GM11168 (cell line): ENCODE results near the gene LMF2.

ENCODE experiments used
- in situ Hi-C: fragments of 300-500 bp; cut with MboI; formaldehyde crosslinking; loops from one replicate; pipeline ENCODE4 v1.12.0; 2022; ENCODE audit warnings: low sequenced_read_pairs; ENCODE audit not compliant: unreplicated experiment

Gene LMF2

GRCh38 chr22:50505776-50506610 lies 1.5 kb downstream of the LMF2 start:
- in situ Hi-C loops = no loop called here

- in situ Hi-C loops = no loop called here
Measured at GRCh38 chr22:50505276-50505775, 2.2 kb downstream of the LMF2 start.

- in situ Hi-C loops = no loop called here
Measured at GRCh38 chr22:50504369-50505211, 2.9 kb downstream of the LMF2 start.

- in situ Hi-C loops = no loop called here
Measured at GRCh38 chr22:50503475-50504145, 3.9 kb downstream of the LMF2 start.

- in situ Hi-C loops = no loop called here
Measured at GRCh38 chr22:50502628-50503474, 4.7 kb downstream of the LMF2 start.

- in situ Hi-C loops = no loop called here
Measured at GRCh38 chr22:50502096-50502495, 5.4 kb downstream of the LMF2 start.

- in situ Hi-C loops = no loop called here
Measured at GRCh38 chr22:50500452-50500851, 7.0 kb downstream of the LMF2 start.

- in situ Hi-C loops = no loop called here
Measured at GRCh38 chr22:50498322-50498890, 9.1 kb downstream of the LMF2 start.

- in situ Hi-C loops = no loop called here
Measured at GRCh38 chr22:50497093-50497492, 10.4 kb downstream of the LMF2 start.

- in situ Hi-C loops = no loop called here
Measured at GRCh38 chr22:50490531-50491308, 16.8 kb downstream of the LMF2 start.

GRCh38 chr22:50489363-50490243 lies 17.9 kb downstream of the LMF2 start:
- in situ Hi-C loops = no loop called here

GRCh38 chr22:50488886-50489285 lies 18.6 kb downstream of the LMF2 start:
- in situ Hi-C loops = no loop called here

- in situ Hi-C loops = no loop called here
Measured at GRCh38 chr22:50488006-50488677, 19.4 kb downstream of the LMF2 start.

- in situ Hi-C loops = no loop called here
Measured at GRCh38 chr22:50487290-50488005, 20.1 kb downstream of the LMF2 start.

GRCh38 chr22:50486561-50487289 lies 20.8 kb downstream of the LMF2 start, which contains the start of gene MIOX:
TSS of gene MIOX (plus strand) at chr22:50486859. CDS start at chr22:50486898, 39 bp downstream.
- in situ Hi-C loops = no loop called here
